Fibroblast of the aortic adventitia (primary cell): Measurements from ENCODE around the gene PAQR5. TPM values are rescaled to one million over a fixed set of nuclear protein-coding genes. Genes with fewer than 3 reads are reported as not detected.

Source experiments
- DNase-seq: peaks from one replicate; pipeline ENCODE4 v3.0.0-alpha.2; 2010; ENCODE audit warnings: low read depth
- H3K4me3 ChIP-seq: 2 replicates; pipeline ENCODE4 v1.5.1; 2011; ENCODE audit warnings: low read depth, mild to moderate bottlenecking, control low read depth, low read length, moderate library complexity
- CTCF ChIP-seq: IDR thresholded peaks from 2 replicates; pipeline ENCODE4 v1.5.1; 2011; ENCODE audit warnings: mild to moderate bottlenecking, low read length, control low read depth, inconsistent platforms; ENCODE audit not compliant: insufficient read depth
- total RNA-seq: library from RNA; depleted of rRNA; stranded (reverse); fragments of >200 nt; gene quantifications from 2 replicates; pipeline ENCODE4 v1.2.3, GENCODE V29; 2012; ENCODE audit warnings: low replicate concordance

The PAQR5 gene
- total RNA-seq, 1 donor = 13.2 TPM

GRCh38 chr15:69340243-69340900 is 41.7 kb downstream of the PAQR5 start:
- no peak for TF ChIP-seq CTCF
- no peak overlapping the region for H3K4me3 ChIP-seq
- DNase-seq = no peak

DNA sequence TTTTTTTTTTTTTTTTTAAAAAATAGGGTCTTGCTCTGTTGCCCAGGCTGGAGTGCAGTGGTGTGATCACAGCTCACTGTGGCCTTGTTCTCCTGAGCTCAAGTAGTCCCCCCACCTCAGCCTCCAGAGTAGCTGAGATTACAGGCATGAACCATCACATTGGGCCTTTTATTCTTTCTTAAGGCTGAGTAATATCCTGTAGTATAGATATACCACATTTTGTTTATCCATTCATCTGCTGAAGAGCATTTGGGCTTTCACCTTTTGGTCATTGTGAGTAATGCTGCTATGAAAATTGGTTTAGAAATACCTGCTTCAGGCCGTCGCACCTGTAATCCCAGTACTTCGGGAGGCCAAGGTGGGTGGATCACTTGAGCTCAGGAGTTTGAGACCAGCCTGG is 42.6 kb downstream of the PAQR5 start:
- no peak for TF ChIP-seq CTCF
- no peak overlapping the region for H3K4me3 ChIP-seq
- no peak for DNase-seq

DNA sequence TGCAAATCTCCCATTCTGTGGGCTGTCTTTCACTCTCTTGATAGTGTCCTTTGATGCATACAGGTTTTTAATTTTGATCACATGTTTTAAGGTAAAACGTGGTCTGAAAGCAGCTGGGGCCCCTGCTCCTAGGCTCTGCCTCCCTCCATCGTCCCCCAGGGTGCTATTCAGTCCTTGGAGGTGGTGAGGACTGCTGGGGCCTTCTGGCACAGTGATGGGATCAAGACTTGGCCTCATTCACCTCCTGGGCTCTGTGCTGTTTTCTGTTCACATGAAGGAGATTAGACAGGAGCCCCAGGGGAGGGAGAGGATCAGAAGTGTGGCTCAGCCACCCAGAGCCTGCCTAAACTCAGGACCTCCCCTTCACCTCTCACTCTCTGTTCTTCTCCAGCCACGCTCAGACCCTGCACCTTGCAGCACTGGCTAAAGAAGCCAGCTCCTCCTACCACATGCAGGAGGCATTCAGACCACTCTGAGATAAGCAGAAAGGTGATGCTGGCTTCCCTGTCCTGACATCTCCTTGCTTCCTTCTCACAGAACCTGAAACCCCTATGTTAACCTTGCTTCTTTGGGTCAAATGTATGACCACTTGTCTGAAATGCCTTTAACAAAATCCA is 43.9 kb downstream of the PAQR5 start:
- no peak overlapping the region for H3K4me3 ChIP-seq
- TF ChIP-seq CTCF = no peak
- DNase-seq = no peak

DNA sequence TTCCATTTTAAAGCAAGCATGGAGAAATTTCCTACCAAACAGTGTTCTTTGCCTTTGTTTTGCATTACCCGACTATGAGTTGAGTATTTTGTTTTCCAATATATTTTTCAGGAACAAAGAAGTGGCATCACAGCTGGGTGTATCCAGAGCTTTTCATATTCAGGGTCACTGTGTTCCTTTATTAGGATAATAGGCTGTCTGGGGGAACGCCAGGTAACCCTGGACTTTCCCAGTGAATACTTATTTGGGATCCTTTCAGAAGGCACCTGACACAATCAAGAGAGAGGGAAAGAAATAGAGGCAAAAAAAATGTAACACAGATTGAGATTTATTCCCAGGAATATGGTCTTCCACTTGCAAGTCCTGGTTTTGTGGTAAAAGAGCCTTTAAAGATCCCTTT is 44.4 kb downstream of the PAQR5 start:
- no peak for DNase-seq
- no peak overlapping the region for H3K4me3 ChIP-seq
- no peak for TF ChIP-seq CTCF

DNA sequence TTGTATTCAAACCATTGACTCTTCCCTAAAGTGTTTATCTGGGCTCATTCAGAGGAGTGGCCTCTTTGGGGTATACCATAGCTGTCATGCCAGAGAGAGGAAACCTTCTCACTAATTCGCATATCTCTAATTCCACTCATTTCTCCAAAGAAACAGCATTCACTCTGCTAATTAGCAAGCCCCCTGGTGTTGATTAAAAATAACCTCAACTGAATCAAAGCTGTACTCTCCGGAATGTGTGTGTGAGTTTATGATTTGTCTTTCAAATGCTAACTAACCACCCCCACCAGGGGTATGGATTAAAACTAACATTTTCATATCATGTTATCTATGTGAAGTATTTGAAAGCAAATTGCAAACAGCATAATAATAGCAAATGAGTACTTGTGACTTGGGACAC is 45.5 kb downstream of the PAQR5 start:
- no peak for DNase-seq
- TF ChIP-seq CTCF = no peak
- H3K4me3 ChIP-seq = no peak overlapping the region

- TF ChIP-seq CTCF = no peak
- peak; percentile 11 for DNase-seq
- H3K4me3 ChIP-seq = no peak overlapping the region
These were observed 47.4 kb downstream of the PAQR5 start for GRCh38 chr15:69346112-69346511.
